Common myeloid progenitor, CD34-positive (primary cell): Measurements from ENCODE around the gene LMF1.
A peak's percentile ranks its signal among the peaks of the same experiment; 100 is the strongest.

Source experiments
- CTCF ChIA-PET: fragments of 350-600 bp; sonication (Branson Sonifier 250); formaldehyde crosslinking; loops from one replicate; lab custom pipeline; 2021; ENCODE audit warnings: antibody characterized with exemption; lab: Charles Lee
- POLR2A ChIA-PET: fragments of 350-600 bp; sonication (Branson Sonifier 250); formaldehyde crosslinking; loops from one replicate; lab custom pipeline; 2021; ENCODE audit warnings: antibody characterized with exemption; lab: Charles Lee
- DNase-seq, 3 donors: peaks; one replicate each; pipeline versions ENCODE4 v3.0.0 to v3.0.0-alpha.2; 2013
- H3K27ac ChIP-seq, 2 experiments: 1 replicate in 1 of 2; 2 replicates in 1 of 2; pipeline ENCODE4 v1.7.0; 2013; ENCODE audit warnings: inconsistent platforms in 2 of 2, low read length in 2 of 2, mild to moderate bottlenecking in 2 of 2, low read depth in 1 of 2, moderate library complexity in 1 of 2; ENCODE audit not compliant: severe bottlenecking in 2 of 2, insufficient read depth in 1 of 2, poor library complexity in 1 of 2
- H3K27me3 ChIP-seq, 5 experiments: replicated peaks in 2 of 5; 1 replicate in 3 of 5; 2 replicates in 2 of 5; pipeline versions ENCODE4 v1.6.1 to v1.7.0; 2013; ENCODE audit warnings: low read length in 4 of 5, mild to moderate bottlenecking in 2 of 5, moderate library complexity in 2 of 5, inconsistent platforms in 1 of 5; ENCODE audit not compliant: insufficient read depth in 5 of 5, control insufficient read depth in 4 of 5
- H3K36me3 ChIP-seq, 4 experiments: 1 replicate in 2 of 4; 2 replicates in 2 of 4; pipeline versions ENCODE4 v1.6.1 to v1.7.0; 2013; ENCODE audit warnings: low read length in 3 of 4, control low read depth in 1 of 4, mild to moderate bottlenecking in 1 of 4; ENCODE audit not compliant: control insufficient read depth in 4 of 4, insufficient read depth in 4 of 4
- H3K4me1 ChIP-seq, 4 experiments: 1 replicate in 3 of 4; 2 replicates in 1 of 4; pipeline versions ENCODE4 v1.6.1 to v1.7.1; 2013; ENCODE audit warnings: low read length in 3 of 4, mild to moderate bottlenecking in 3 of 4, control low read depth in 1 of 4, inconsistent platforms in 1 of 4, moderate library complexity in 1 of 4; ENCODE audit not compliant: control insufficient read depth in 4 of 4, insufficient read depth in 4 of 4; ENCODE audit errors: control extremely low read depth in 1 of 4
- H3K4me3 ChIP-seq, 7 experiments: 1 replicate in 4 of 7; 2 replicates in 3 of 7; pipeline versions ENCODE4 v1.5.1 to v1.7.0; 2013; ENCODE audit warnings: mild to moderate bottlenecking in 7 of 7, low read length in 6 of 7, moderate library complexity in 6 of 7, inconsistent platforms in 2 of 7, low read depth in 2 of 7, control low read depth in 1 of 7; ENCODE audit not compliant: insufficient read depth in 4 of 7, control insufficient read depth in 1 of 7; ENCODE audit errors: extremely low read depth in 1 of 7
- H3K9me3 ChIP-seq, 5 experiments: 1 replicate in 4 of 5; 2 replicates in 1 of 5; pipeline versions ENCODE4 v1.6.1 to v1.7.1; 2013; ENCODE audit warnings: low read length in 4 of 5, mild to moderate bottlenecking in 2 of 5, inconsistent platforms in 1 of 5, low read depth in 1 of 5, moderate library complexity in 1 of 5; ENCODE audit not compliant: control insufficient read depth in 4 of 5, insufficient read depth in 2 of 5; ENCODE audit errors: control extremely low read depth in 1 of 5
- WGBS: methylation state at CpG from one replicate; pipeline ENCODE4 v1.1.5; 2013; ENCODE audit not compliant: insufficient coverage; 5-methylcytosine and 5-hydroxymethylcytosine counted together

Gene LMF1

GRCh38 chr16:870856-871561 is 99.8 kb downstream of the LMF1 start:
- no peak overlapping the region for H3K4me3 ChIP-seq
- H3K36me3 ChIP-seq, result peaks cover 0 to 40% (median 7%) of the 10 kb centered on the region in 4 experiments
- no peak overlapping the region for H3K27ac ChIP-seq
- no peaks in the 10 kb centered on the region for H3K9me3 ChIP-seq
- ChIA-PET POLR2A (no interaction called here), CTCF (no interaction called here)
- peaks cover 0 to 9% (median 0%) of the 10 kb centered on the region in 4 experiments for H3K4me1 ChIP-seq
- peak in 2 of 3 donors; percentile 24 to 47 for DNase-seq
- WGBS, result 90% methylated on average over 30 of the region's 31 CpGs
- no peaks in the 10 kb centered on the region for H3K27me3 ChIP-seq

- H3K4me3 ChIP-seq, result no peak overlapping the region
- DNase-seq, result no peak
- no peak overlapping the region for H3K27ac ChIP-seq
- peaks cover 0 to 9% (median 0%) of the 10 kb centered on the region in 4 experiments for H3K4me1 ChIP-seq
- no peaks in the 10 kb centered on the region for H3K27me3 ChIP-seq
- peaks cover 0 to 36% (median 6%) of the 10 kb centered on the region in 4 experiments for H3K36me3 ChIP-seq
- CTCF ChIA-PET, result no interaction called here
- POLR2A ChIA-PET, result no interaction called here
- WGBS, result 100% methylated on average over 19 of the region's 32 CpGs
- H3K9me3 ChIP-seq, result no peaks in the 10 kb centered on the region
These were observed 100.8 kb downstream of the LMF1 start for GRCh38 chr16:869823-870641.

DNA sequence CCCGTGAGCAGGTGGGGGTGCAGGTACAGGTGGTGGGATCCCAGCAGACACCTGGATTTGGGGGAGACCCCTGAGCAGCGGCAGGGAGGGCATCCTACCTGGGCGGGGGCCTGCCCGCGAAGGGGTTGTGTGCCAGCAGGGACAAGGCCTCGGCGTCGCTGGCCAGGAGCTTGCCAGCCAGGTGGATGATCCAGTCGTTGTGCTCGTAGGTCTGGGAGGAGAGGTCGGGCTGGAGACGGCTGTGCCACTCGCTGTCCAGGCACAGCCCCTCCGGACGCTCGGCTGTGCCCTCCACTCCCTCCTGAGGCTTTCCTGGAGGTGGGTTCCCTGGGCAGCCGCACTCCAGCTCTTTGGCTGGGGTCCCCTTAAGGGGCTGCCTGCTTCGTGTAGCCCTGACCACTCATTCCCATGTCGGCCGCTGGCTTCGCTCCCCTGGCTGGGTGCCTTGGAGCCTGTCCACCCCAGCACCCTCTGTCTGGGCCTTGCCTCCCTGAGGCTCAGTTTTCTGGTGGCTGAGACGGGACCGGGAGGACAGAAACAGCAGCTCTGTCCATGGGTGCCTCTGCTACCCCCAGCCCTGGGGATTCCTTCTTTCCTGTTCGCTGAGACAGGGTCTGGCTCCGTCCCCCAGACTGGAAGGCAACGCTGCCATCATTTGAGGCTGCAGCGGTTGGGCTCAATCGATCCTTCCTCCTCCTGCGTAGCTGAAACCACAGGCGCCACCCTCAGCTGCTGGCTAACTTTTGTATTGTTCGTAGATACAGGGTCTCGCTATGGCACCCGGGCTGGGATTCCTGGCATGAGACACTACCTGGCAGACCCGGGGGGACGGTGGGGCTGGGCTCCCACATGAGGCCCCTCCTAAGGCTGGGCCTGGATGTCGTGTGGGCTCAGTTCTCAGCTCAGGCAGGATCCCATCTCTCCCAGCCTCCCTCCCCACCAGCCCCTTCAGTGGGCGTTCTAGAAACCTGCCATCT is 101.7 kb downstream of the LMF1 start:
- H3K4me1 ChIP-seq, result peaks cover 0 to 9% (median 0%) of the 10 kb centered on the region in 4 experiments
- no peak overlapping the region for H3K4me3 ChIP-seq
- DNase-seq, result no peak
- H3K27me3 ChIP-seq, result no peaks in the 10 kb centered on the region
- POLR2A ChIA-PET, result no interaction called here
- H3K9me3 ChIP-seq, result no peaks in the 10 kb centered on the region
- CTCF ChIA-PET, result no interaction called here
- WGBS, result 97% methylated on average over 35 of the region's 37 CpGs
- no peak overlapping the region for H3K27ac ChIP-seq
- H3K36me3 ChIP-seq, result peaks cover 0 to 33% (median 4%) of the 10 kb centered on the region in 4 experiments

DNA sequence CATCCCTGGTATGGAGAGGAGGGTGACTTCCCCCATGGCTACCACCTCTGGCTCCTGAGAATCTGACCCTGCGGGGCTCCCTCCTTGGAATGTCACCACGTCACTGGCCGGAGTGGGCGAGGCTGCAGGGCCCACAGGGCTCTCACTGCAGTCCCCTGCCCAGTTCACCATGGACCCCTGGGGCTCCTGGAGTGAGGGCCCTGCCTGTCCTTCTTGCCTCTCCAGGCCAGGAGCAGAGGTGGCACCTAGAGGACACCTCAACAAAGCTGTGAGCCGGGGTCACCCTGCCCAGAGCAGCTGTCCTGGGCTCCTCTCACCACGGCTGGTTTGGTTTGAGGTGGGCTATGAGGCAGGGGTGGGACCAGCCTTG is 102.4 kb downstream of the LMF1 start:
- no peak overlapping the region for H3K4me3 ChIP-seq
- peaks cover 0 to 29% (median 3%) of the 10 kb centered on the region in 4 experiments for H3K36me3 ChIP-seq
- no peak overlapping the region for H3K27ac ChIP-seq
- no peaks in the 10 kb centered on the region for H3K27me3 ChIP-seq
- H3K4me1 ChIP-seq, result peaks cover 0 to 9% (median 0%) of the 10 kb centered on the region in 4 experiments
- ChIA-PET POLR2A (no interaction called here), CTCF (no interaction called here)
- DNase-seq, result no peak
- 98% methylated on average over 5 of the region's 6 CpGs for WGBS
- no peaks in the 10 kb centered on the region for H3K9me3 ChIP-seq

GRCh38 chr16:867421-868385 is 103.1 kb downstream of the LMF1 start:
- H3K4me1 ChIP-seq, result peaks cover 0 to 9% (median 0%) of the 10 kb centered on the region in 4 experiments
- H3K27me3 ChIP-seq, result no peaks in the 10 kb centered on the region
- H3K36me3 ChIP-seq, result peaks cover 0 to 24% (median under 1%) of the 10 kb centered on the region in 4 experiments
- H3K4me3 ChIP-seq, result no peak overlapping the region
- DNase-seq, result no peak
- CTCF ChIA-PET, result no interaction called here
- POLR2A ChIA-PET, result interaction anchor here (0.5 kb wide), 1 partner anchor 153 kb away, joined by 3 read pairs; the partner anchor contains the start of gene METRN
- H3K9me3 ChIP-seq, result peaks cover 0 to 2% (median 0%) of the 10 kb centered on the region in 5 experiments
- 97% methylated on average over 34 of the region's 34 CpGs for WGBS
- H3K27ac ChIP-seq, result no peak overlapping the region
